ENCODE measurements around the gene UVSSA.

Gene UVSSA

DNA sequence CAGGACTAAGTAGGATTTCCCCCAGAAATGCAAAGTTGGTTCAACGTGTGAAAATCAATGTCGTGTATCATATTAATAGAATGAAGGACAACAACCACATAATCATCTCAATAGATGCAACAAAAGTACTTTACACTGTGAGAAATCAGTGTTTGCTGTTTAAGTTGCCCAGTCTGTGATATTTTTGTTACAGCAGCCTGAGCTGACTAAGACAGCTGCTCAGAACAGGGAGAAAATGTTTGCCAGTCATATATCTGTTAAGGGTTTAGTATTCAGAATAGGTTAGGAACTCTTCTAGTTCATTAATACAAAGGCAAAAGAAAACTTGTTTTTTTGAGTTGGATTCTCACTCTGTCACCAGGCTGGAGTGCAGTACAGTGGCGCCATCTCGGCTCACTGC lies 44.8 kb upstream of the UVSSA start:
- TF ChIP-seq YY1 (IDR thresholded peaks at IDR 0.05; ENCODE audit: insufficient read depth, insufficient read length) (no peak), ZNF274 (IDR thresholded peaks at IDR 0.05; ENCODE audit: low read depth, low read length) (no peak), SUZ12 (IDR thresholded peaks at IDR 0.05; ENCODE audit: extremely low read depth, insufficient read depth, insufficient read length) (no peak)
- peaks cover 73% of the 10 kb centered on the region for H3K36me3 ChIP-seq (ENCODE audit: insufficient read depth, insufficient read length, low read length)

GRCh38 chr4:1305261-1305711 lies 41.7 kb upstream of the UVSSA start:
- no peak overlapping the region for H3K4me3 ChIP-seq (ENCODE audit: insufficient read length, low read depth)
- H3K27me3 ChIP-seq (ENCODE audit: insufficient read depth, insufficient read length), result no peaks in the 10 kb centered on the region
- peaks cover 53% of the 10 kb centered on the region for H3K36me3 ChIP-seq (ENCODE audit: insufficient read depth, insufficient read length, low read length)
- H3K9ac ChIP-seq (ENCODE audit: insufficient read length, low read depth), result no peak overlapping the region
- H3K4me1 ChIP-seq (ENCODE audit: insufficient read depth, insufficient read length), result peaks cover 9% of the 10 kb centered on the region
- TF ChIP-seq SUZ12 (IDR thresholded peaks at IDR 0.05; ENCODE audit: extremely low read depth, insufficient read depth, insufficient read length) (no peak), YY1 (IDR thresholded peaks at IDR 0.05; ENCODE audit: insufficient read depth, insufficient read length) (no peak), ZNF274 (IDR thresholded peaks at IDR 0.05; ENCODE audit: low read depth, low read length) (no peak)
- no peak for DNase-seq (ENCODE audit: low read depth, low spot score)
- H3K9me3 ChIP-seq (ENCODE audit: insufficient read depth, low read length), result no peaks in the 10 kb centered on the region

More for the DNA sequence above, 44.8 kb upstream of the UVSSA start:
- no peaks in the 10 kb centered on the region for H3K9me3 ChIP-seq (ENCODE audit: insufficient read depth, low read length)
- H3K27me3 ChIP-seq (ENCODE audit: insufficient read depth, insufficient read length), result no peaks in the 10 kb centered on the region
- DNase-seq (ENCODE audit: low read depth, low spot score), result no peak
- no peak overlapping the region for H3K9ac ChIP-seq (ENCODE audit: insufficient read length, low read depth)
- H3K4me3 ChIP-seq (ENCODE audit: insufficient read length, low read depth), result no peak overlapping the region
- peaks cover 8% of the 10 kb centered on the region for H3K4me1 ChIP-seq (ENCODE audit: insufficient read depth, insufficient read length)

DNA sequence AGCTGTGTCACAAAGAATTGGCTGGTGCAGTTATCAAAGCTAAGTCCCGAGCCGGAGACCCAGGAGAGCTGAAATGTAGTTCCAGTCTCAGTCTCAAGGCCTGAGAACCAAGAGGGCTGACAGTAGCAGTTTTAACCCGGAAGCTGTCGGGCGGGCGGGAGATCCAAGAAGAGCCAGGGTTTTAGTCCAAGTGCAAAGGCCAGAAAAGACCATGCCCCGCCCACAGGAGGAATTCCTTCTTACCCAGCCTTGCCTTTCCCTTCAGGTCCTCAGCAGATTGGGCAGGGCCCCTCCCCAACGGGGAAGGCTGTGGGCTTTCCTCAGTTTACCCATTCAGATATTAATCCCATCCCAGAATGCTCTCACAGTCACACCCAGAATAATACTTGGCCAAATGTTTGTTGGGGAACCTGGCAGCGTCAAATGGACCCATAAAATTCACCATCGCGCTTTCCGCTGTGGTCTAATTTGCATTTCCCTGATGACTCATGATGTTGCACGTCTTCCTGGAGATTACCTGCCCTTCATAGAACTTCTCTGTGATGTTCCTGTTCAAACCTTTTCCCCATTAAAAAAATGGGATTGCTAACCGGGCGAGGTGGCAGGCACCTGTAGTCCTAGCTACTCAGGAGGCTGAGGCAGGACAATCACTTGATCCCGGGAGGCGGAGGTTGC lies 41.1 kb upstream of the UVSSA start:
- TF ChIP-seq YY1 (IDR thresholded peaks at IDR 0.05; ENCODE audit: insufficient read depth, insufficient read length) (no peak), ZNF274 (IDR thresholded peaks at IDR 0.05; ENCODE audit: low read depth, low read length) (no peak), SUZ12 (IDR thresholded peaks at IDR 0.05; ENCODE audit: extremely low read depth, insufficient read depth, insufficient read length) (no peak)

GRCh38 chr4:1307951-1308735 lies 38.9 kb upstream of the UVSSA start:
- Histone ChIP-seq H3K36me3 (ENCODE audit: insufficient read depth, insufficient read length, low read length) (peaks cover 56% of the 10 kb centered on the region), H3K27me3 (ENCODE audit: insufficient read depth, insufficient read length) (no peaks in the 10 kb centered on the region), H3K4me3 (ENCODE audit: insufficient read length, low read depth) (no peak overlapping the region), H3K9me3 (ENCODE audit: insufficient read depth, low read length) (no peaks in the 10 kb centered on the region), H3K9ac (ENCODE audit: insufficient read length, low read depth) (no peak overlapping the region), H3K4me1 (ENCODE audit: insufficient read depth, insufficient read length) (peaks cover 11% of the 10 kb centered on the region)
- no peak for TF ChIP-seq SUZ12 (IDR thresholded peaks at IDR 0.05; ENCODE audit: extremely low read depth, insufficient read depth, insufficient read length)
- TF ChIP-seq YY1 (IDR thresholded peaks at IDR 0.05; ENCODE audit: insufficient read depth, insufficient read length), result no peak
- no peak for TF ChIP-seq ZNF274 (IDR thresholded peaks at IDR 0.05; ENCODE audit: low read depth, low read length)
- no peak for DNase-seq (ENCODE audit: low read depth, low spot score)

More for the DNA sequence above, 41.1 kb upstream of the UVSSA start:
- peaks cover 49% of the 10 kb centered on the region for H3K36me3 ChIP-seq (ENCODE audit: insufficient read depth, insufficient read length, low read length)
- no peak for DNase-seq (ENCODE audit: low read depth, low spot score)
- no peak overlapping the region for H3K4me3 ChIP-seq (ENCODE audit: insufficient read length, low read depth)
- no peaks in the 10 kb centered on the region for H3K9me3 ChIP-seq (ENCODE audit: insufficient read depth, low read length)
- H3K9ac ChIP-seq (ENCODE audit: insufficient read length, low read depth), result no peak overlapping the region
- H3K4me1 ChIP-seq (ENCODE audit: insufficient read depth, insufficient read length), result peaks cover 11% of the 10 kb centered on the region
- H3K27me3 ChIP-seq (ENCODE audit: insufficient read depth, insufficient read length), result no peaks in the 10 kb centered on the region

- TF ChIP-seq SUZ12 (IDR thresholded peaks at IDR 0.05; ENCODE audit: extremely low read depth, insufficient read depth, insufficient read length) (no peak), YY1 (IDR thresholded peaks at IDR 0.05; ENCODE audit: insufficient read depth, insufficient read length) (no peak), ZNF274 (IDR thresholded peaks at IDR 0.05; ENCODE audit: low read depth, low read length) (no peak)
- Histone ChIP-seq H3K4me3 (ENCODE audit: insufficient read length, low read depth) (peak overlapping the region; percentile 33), H3K4me1 (ENCODE audit: insufficient read depth, insufficient read length) (peaks cover 11% of the 10 kb centered on the region)
Observed at GRCh38 chr4:1309261-1310010, 37.6 kb upstream of the UVSSA start.

DNA sequence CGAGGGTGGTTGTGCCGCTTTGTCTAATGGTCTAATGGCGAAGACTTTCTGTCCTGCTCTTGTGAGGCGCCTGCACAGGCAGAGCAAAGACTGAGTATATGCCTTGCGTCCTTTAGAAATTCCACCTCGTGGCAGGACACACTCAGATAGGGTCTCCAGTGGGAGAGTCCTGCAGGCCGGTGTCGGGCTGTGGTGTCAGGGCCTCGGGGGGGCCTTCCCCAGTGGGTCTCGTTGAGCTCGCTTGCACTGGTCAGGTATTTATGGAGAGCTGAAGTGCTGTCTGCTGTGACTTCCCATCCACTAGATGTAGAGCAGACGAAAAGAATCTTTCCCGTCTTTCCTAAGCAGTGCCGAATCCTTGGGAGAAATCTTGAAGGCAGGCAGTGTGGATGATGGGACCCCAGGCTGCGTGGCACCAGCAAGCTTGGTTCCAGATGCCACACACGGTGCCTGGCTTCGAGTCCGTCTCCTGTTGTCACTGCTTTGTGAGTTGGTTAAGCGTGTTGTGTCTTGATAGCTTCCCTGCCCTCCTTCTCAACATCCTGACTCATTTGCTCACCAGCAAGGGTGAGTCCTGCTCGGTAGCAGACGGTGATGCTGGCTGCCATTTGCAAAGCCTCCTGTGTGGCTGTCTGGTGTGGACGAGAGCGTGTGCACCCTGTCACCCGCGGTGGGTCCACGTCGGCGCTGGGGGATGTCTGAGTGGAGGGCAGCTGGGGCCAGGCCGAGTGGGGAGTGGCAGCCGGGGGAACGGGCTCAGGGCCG lies 36.8 kb upstream of the UVSSA start:
- H3K36me3 ChIP-seq (ENCODE audit: insufficient read depth, insufficient read length, low read length), result peaks cover 65% of the 10 kb centered on the region
- H3K9ac ChIP-seq (ENCODE audit: insufficient read length, low read depth), result peak overlapping the region; percentile 80
- peak overlapping the region; percentile 33 for H3K4me3 ChIP-seq (ENCODE audit: insufficient read length, low read depth)
- TF ChIP-seq SUZ12 (IDR thresholded peaks at IDR 0.05; ENCODE audit: extremely low read depth, insufficient read depth, insufficient read length) (no peak), ZNF274 (IDR thresholded peaks at IDR 0.05; ENCODE audit: low read depth, low read length) (no peak), YY1 (IDR thresholded peaks at IDR 0.05; ENCODE audit: insufficient read depth, insufficient read length) (no peak)
- no peaks in the 10 kb centered on the region for H3K9me3 ChIP-seq (ENCODE audit: insufficient read depth, low read length)
- H3K4me1 ChIP-seq (ENCODE audit: insufficient read depth, insufficient read length), result peaks cover 8% of the 10 kb centered on the region
- DNase-seq (ENCODE audit: low read depth, low spot score), result no peak
- no peaks in the 10 kb centered on the region for H3K27me3 ChIP-seq (ENCODE audit: insufficient read depth, insufficient read length)

More at GRCh38 chr4:1309261-1310010, 37.6 kb upstream of the UVSSA start:
- peak; percentile 86 for DNase-seq (ENCODE audit: low read depth, low spot score)
- no peaks in the 10 kb centered on the region for H3K27me3 ChIP-seq (ENCODE audit: insufficient read depth, insufficient read length)
- peaks cover 60% of the 10 kb centered on the region for H3K36me3 ChIP-seq (ENCODE audit: insufficient read depth, insufficient read length, low read length)
- peak overlapping the region; percentile 80 for H3K9ac ChIP-seq (ENCODE audit: insufficient read length, low read depth)
- no peaks in the 10 kb centered on the region for H3K9me3 ChIP-seq (ENCODE audit: insufficient read depth, low read length)

Data from NT2/D1 (cell line).